NCI-H748 (cell line): ENCODE data around the gene DNAH3.

Experiments used
- DNase-seq: peaks from one replicate; lab custom pipeline; 2025; ENCODE audit not compliant: unreplicated experiment; lab: John Stamatoyannopoulos, UW

DNAH3 gene

DNA sequence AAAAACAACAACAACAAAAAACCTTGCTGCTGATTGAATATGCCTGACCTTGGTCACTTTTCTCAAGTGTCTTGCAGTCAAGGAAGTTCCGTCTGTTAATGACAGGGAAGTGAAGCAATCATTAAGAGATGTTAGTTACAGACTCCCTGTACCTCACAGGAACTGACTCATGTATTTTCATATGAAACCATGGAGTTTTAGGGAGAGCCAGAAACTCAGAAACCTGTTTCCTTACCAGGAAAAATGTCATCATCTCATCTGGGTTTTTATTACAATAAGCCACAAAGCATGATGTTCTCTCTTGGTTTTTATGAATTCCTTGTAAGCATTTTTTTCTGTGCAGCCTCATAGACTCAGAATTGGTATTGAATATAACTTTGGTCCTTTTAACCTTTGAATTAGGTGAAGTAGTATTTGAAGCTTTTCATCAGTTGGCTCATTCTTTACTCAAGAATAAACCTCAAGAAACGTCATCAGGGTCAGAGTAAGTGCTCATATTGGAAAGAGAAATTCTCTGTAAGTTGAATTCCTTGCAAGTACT, 239.8 kb downstream of the DNAH3 start:
- no peak for DNase-seq

- DNase-seq, result no peak
Measured at GRCh38 chr16:20906341-20907255, 244.0 kb downstream of the DNAH3 start.

- DNase-seq, result no peak
Measured at GRCh38 chr16:20905576-20905975, 245.1 kb downstream of the DNAH3 start.

- DNase-seq, result no peak
Measured at GRCh38 chr16:20904507-20905081, 246.1 kb downstream of the DNAH3 start.

DNA sequence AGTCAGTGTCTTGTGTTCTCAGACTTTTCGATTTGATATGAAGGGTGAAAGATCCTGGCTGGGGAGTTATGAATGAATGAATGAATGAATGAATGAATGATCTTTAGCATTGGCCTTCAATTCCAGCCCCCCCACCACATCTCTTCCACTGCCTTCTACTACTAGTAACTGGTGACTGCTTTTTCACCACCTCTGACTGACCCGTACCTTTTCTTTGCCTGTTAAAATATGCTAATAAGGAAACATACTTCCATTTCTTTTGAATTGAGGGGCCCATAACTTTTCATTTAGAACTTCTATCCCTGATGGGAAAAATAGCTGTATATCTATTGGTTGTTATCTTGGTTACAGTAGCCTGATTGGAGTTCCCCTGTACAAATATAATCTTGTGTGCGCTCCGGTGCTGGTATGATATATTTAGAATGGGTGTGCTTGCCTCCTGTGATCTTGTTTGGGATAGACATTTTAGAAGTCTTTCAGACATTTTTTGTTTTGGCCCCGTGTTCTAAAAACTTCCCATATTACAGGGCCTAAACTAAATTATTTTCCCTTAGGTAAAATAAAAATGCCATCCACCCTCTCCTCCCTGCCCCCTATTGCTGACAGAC, 246.6 kb downstream of the DNAH3 start:
- DNase-seq, result no peak

DNA sequence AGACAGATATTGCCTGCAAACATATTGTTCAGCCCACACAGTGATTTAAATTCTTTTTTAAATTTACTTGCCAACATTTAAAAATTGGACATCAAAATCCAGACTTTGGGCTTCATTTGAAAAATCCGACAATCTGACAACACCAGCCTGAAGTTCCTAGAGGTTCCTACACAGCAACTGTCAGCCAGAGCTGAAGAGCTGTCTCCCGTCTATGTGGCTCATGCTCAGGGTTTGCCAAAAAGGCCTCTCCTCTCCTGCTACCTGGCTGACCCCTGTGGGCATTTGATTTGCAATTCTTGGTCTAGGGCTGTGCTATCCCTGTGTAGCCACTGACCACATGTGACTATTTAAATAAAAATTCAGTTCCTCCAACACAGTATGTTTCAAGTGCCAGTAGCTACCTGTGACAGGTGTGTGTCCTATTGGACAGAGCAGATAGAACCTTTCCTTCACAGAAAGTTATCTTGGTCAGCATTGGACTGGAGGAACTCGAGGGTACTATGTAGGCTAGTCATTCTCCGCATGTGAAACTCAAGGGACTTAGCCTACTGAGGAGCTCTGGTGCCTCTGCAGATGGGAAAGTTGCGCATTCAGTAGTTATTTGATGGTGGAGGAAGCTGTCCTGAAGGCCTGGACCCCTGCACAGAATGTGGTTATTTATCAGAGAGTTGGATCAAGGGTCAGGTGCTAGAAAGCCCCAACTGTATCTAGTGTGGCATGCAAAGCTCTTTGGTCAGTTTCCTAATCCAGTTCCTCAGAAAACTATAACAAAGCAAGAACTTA, 247.3 kb downstream of the DNAH3 start:
- DNase-seq, result no peak

- DNase-seq, result no peak
Measured at GRCh38 chr16:20902426-20902825, 248.2 kb downstream of the DNAH3 start.

GRCh38 chr16:20901436-20902112, 249.1 kb downstream of the DNAH3 start:
- DNase-seq, result peak; percentile 46

- no peak for DNase-seq
Measured at GRCh38 chr16:20901068-20901435, 249.6 kb downstream of the DNAH3 start.

GRCh38 chr16:20900299-20901067, 250.2 kb downstream of the DNAH3 start, which contains the start of the genes DCUN1D3 and LYRM1:
Gene DCUN1D3 (minus strand): TSS chr16:20900358. CDS start chr16:20862538, 37,820 bp downstream.
Gene LYRM1 (plus strand): TSS chr16:20900771. CDS start chr16:20915556, 14,785 bp downstream.
- DNase-seq, result peak; percentile 96

DNA sequence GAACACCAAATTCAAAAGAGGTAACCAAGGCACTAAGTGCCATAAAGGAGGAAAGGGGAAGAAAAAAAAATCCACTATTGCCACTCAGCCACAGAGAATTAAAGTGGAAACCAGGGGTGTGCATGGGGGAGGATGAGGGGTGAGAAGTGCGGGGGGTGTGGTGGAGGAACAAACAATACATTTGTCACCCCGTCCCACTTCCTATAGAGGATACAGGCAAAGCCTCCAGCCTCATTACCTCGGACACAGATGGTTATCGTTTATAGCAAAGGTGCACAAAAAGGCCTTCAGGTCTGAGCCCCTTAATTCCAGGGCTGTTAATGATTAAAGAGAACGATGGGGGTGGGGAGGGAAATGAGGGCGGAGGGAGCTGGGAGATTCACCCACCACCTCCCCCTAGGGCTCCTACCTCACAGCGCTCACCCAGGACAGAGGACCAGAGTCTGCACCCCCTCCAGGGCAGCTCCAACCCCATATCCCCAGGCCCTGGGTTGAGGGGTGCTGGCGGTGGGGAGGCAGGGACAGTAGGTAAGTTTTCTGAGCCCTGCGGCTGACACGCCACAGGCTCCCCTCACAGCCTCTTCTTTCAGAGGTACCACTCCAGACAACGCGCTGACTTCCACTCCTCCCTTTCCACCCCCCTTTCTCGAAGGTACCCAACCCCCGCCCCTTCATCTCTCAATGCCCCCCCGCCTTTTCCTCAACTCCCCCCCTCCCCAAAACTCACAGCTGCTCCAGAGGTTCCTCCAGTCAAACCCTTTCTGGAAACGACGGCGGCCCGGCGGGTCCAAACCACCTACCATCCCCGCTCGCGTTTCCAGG, 251.0 kb downstream of the DNAH3 start:
- no peak for DNase-seq

DNA sequence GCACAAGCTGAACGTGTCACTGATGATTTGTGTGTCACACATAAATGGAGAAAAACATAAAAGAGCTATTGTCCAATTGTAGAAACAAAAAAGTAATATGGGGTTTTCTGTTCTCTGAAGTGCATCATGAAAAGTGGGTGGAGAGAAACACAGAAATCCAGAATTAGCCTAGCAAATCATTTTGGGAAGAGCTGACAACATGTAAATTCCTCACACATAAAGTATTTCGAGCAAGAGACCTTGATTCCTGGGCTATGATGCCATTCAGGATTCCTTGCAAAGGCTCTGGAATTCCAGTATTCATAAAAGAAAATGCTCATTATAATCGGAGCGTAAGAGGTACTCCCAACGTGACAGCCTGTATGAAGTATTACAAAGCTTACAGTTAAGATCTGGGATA, 251.6 kb downstream of the DNAH3 start:
- no peak for DNase-seq

- DNase-seq, result no peak
Measured at GRCh38 chr16:20897922-20898321, 252.7 kb downstream of the DNAH3 start.

DNA sequence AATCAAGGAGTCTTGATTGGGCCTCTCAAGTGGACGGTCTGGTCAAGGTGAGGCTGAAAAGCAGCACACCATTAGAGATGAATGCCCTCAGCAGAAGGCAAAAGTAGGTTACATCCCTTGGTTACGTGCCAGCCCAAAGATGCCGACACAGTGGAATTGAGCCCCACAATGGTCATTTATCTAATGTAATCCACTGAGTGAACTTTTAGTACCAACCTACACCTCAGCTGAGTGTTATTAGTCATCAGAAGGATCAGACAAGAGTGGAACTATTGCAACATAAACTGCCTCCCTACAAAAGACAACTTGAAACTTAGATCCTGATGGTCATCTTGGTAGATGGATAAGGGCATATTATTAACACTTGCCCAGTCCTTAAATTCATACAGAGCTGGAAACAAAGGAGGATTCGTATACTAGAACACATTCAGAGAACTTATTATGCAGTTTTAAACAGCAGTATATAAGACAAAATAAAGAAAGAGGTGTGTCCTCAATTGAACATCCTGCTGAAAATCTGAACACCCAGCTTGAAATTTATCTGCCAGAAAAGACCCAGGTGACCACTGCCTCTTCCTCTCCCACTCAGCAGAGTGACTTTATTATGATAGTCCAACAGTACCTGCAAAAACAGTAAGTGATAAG, 253.3 kb downstream of the DNAH3 start:
- no peak for DNase-seq

GRCh38 chr16:20894388-20894787, 256.3 kb downstream of the DNAH3 start:
- DNase-seq, result no peak

- DNase-seq, result no peak
Measured at GRCh38 chr16:20889625-20890275, 260.9 kb downstream of the DNAH3 start.

- DNase-seq, result no peak
Measured at GRCh38 chr16:20887207-20887606, 263.4 kb downstream of the DNAH3 start.

DNA sequence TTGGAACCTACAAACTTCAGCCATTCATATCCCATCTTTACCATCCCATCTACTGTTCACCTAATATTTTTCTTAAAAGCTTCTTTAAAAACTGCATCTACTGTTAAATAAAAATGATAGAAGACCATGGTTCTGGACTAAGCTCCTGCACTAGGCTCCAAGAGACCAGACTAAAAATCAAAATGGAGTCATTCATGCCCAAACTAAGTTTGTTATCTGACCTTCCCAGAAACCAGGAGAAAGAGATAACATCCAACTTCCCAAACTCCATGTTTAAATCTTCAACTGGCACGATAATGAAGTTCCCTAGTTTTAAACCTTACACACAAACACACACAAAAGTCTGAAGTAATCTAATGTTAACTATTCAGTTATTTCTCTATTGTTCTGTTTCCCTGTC, 264.3 kb downstream of the DNAH3 start:
- no peak for DNase-seq
